HG03025 (cell line): Measurements from ENCODE around the gene TMEM236.
"Not testable (repeated sequence)": the region's sequence is repeated elsewhere in the genome, so short reads cannot be mapped to it uniquely, and the experiment has no call there.

Experiments
- ATAC-seq: cut with Tn5 transposase; IDR thresholded peaks from one replicate; pipeline ENCODE4 v1.9.1; 2021; ENCODE audit warnings: mild to moderate bottlenecking, moderate library complexity; ENCODE audit not compliant: unreplicated experiment, low FRiP score

The TMEM236 gene

GRCh38 chr10:17751781-17752445 is at the start of gene TMEM236:
Gene TMEM236, plus strand, starts transcription at chr10:17752201. Its CDS starts 95 bp downstream, at chr10:17752296.
- ATAC-seq, result no peak

- ATAC-seq, result no peak
Measured at GRCh38 chr10:17703706-17704105, 48.3 kb upstream of the TMEM236 start.

- ATAC-seq, result no peak
Measured at GRCh38 chr10:17708821-17709220, 43.2 kb upstream of the TMEM236 start.

- no peak for ATAC-seq
Measured at GRCh38 chr10:17709492-17709891, 42.5 kb upstream of the TMEM236 start.

- no peak for ATAC-seq
Measured at GRCh38 chr10:17710181-17710580, 41.8 kb upstream of the TMEM236 start.

GRCh38 chr10:17712053-17712452 is 39.9 kb upstream of the TMEM236 start:
- ATAC-seq, result no peak

GRCh38 chr10:17712717-17713471 is 39.1 kb upstream of the TMEM236 start:
- ATAC-seq, result no peak

GRCh38 chr10:17713758-17714157 is 38.2 kb upstream of the TMEM236 start:
- no peak for ATAC-seq

- ATAC-seq, result no peak
Measured at GRCh38 chr10:17716161-17716560, 35.8 kb upstream of the TMEM236 start.

- not testable (repeated sequence) for ATAC-seq
Measured at GRCh38 chr10:17722317-17723014, 29.5 kb upstream of the TMEM236 start.

- no peak for ATAC-seq
Measured at GRCh38 chr10:17725703-17726102, 26.3 kb upstream of the TMEM236 start.

- ATAC-seq, result no peak
Measured at GRCh38 chr10:17729630-17730029, 22.4 kb upstream of the TMEM236 start.

GRCh38 chr10:17730667-17731066 is 21.3 kb upstream of the TMEM236 start:
- no peak for ATAC-seq

- no peak for ATAC-seq
Measured at GRCh38 chr10:17731331-17732020, 20.5 kb upstream of the TMEM236 start.

GRCh38 chr10:17733620-17734019 is 18.4 kb upstream of the TMEM236 start:
- ATAC-seq, result no peak

- no peak for ATAC-seq
Measured at GRCh38 chr10:17734432-17735080, 17.4 kb upstream of the TMEM236 start.

- ATAC-seq, result no peak
Measured at GRCh38 chr10:17735166-17735941, 16.6 kb upstream of the TMEM236 start.

- no peak for ATAC-seq
Measured at GRCh38 chr10:17736223-17736622, 15.8 kb upstream of the TMEM236 start.
